Activated CD4-positive, alpha-beta T cell treated with anti-CD3 and anti-CD28 coated beads, Interleukin-2, amount 50 U/mL, for 4 hours (primary cell): Measurements from ENCODE around the gene C8B.

Source experiments
- DNase-seq, 2 experiments: peaks; one replicate each; pipeline ENCODE4 v3.0.0-alpha.2; 2020

Gene C8B

DNA sequence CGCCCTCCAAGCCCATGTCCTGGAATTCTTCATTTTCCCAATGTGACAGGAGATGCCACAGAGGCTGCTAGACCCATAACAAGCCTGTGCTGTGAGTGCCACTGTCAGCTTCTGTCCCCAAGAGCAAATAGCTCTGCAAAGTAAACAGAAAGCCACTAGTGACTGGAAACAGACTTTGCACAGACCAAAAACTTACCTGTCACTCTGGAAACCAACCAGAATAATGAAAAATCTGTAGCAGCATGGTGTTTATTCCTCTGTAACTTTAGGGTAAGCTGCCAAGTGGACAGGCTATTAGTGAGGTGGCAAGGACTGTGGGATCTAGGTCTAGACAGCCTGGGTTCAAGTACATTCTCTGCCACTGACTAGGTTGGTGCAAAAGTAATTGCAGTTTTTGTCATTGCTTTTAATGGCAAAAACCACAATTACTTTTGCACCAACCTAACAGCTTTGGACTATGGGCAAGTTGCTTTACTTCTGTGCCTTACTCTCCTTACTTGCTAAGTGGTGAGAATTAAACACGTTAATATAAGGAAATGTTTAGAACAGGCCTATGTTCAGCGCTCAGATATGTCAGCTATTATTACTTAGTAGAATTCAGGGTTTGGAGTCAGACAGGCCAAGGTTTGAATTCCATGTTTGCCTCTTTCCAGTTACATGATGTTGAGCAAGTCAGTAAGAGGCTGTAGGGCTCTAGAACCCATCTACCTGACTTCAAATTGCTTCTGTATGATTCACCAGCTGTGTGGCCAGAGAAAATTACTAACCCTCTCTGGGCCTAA lies at the start of gene C8B:
Gene C8B (minus strand): TSS at position 100 of the 782 bp plus-strand sequence. CDS start 67 bp downstream, at position 33.
- no peak for DNase-seq

DNA sequence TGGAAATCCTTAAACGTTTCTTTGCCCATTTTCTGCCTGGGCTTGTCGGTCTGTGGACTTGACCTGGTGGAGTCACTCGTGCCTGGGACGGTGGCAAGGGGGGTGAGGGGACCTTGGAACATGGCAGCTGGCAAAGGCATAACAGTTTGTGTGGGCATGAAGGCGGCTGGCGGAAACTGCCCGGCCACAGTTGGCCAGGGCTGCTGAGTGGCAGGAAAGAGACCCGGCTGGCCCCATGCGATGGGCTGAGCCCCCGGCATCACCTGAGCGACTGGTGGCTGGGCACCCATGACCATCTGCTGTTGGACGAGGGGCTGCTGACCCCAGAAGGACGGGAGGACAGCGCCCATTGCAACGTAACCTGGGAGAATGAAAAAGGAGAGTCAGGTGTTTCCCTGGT lies 49.3 kb upstream of the C8B start:
- DNase-seq: no peak

DNA sequence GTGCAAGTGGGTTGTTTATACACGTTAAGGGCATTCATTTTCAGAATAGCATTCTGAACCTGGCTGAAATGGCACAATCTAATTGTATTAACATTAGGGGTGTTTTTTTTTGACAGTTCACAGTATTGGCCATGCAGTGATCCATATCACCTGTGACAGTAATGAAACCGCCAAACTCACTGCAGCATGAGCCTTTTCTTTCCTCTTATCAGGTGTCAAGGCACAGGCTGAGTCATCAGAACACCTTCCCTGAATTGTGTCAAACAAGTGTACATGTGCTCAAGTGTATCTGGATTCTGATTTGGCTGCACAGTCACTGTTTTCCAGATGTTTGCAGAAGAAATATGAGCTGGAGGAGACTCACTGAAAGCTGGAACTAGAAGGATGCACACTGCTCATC lies 47.7 kb upstream of the C8B start:
- DNase-seq: no peak

DNA sequence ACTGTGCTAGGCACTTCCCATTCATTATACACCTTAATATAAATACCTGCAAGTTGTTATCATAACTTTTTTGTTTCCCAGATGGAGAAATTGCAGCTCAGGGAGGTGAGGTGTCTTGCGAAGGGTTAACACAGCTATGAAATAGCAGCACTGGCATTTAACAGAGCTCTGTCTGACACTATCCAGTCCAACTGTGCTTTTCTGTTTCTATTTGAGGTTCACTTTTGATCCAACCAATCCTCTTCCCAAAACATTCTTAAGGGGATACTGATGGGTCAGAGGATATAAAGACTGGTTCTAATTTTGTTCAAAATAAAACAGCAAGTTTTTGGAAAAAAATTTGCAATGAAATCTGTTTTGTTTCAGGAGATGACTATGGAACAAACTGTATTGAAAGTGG lies 46.5 kb upstream of the C8B start:
- no peak for DNase-seq

DNA sequence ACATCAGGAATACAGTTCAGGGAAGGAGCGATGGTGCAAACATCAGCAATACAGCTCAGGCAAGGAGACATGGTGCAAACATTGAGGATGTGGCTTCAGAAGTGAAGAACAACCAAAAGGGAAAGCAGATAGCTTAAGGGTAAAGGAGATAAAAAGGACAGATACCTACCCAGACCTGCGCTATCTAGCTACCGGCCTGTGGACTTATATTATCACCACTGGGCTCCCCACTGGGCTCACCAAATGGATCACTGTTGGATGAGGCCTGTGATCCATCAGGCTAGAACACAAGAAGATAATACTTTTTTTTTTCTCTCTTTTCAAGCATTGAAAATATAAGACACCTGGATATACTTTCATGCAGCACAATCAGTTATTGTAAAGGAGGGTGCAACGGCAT lies 44.7 kb upstream of the C8B start:
- DNase-seq: no peak

DNA sequence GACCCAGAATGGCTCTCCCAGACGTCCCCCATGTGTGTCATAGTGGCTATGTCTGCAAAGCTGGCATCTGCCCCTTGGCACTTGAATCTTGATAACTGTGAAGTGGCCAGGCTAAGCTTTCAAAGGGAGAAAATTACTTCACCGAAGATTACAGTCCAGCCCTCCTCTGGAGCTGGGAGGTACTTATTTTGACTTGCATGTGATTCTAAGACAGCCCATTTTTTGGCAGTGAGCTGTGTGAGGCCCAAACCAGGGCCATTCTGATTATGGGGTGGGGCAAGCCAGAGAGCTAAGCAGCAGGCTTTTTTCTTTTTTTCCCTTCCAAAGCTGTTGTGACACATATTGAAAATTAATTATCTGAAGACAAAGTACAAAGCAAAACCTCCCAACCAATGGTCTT lies 42.1 kb upstream of the C8B start:
- no peak for DNase-seq

DNA sequence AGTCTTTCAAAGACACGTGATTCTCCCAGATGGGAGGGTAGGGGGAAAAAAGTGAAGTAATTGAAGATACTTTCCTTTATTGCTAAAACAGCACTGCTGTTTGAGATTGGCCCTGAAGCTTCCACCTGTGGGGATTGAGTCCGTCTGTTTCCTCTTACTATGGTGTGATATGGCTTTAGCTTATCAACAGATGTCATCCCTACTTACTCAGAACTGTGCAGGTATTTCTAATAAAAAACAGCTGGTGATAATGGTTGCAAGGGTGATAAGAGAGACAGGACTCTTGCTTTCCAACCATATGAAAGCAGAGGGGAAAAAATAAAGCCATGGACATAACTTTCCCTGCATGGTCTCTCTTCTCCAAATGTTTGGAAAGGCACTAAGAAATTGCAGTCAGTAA lies 41.7 kb upstream of the C8B start:
- DNase-seq: no peak

DNA sequence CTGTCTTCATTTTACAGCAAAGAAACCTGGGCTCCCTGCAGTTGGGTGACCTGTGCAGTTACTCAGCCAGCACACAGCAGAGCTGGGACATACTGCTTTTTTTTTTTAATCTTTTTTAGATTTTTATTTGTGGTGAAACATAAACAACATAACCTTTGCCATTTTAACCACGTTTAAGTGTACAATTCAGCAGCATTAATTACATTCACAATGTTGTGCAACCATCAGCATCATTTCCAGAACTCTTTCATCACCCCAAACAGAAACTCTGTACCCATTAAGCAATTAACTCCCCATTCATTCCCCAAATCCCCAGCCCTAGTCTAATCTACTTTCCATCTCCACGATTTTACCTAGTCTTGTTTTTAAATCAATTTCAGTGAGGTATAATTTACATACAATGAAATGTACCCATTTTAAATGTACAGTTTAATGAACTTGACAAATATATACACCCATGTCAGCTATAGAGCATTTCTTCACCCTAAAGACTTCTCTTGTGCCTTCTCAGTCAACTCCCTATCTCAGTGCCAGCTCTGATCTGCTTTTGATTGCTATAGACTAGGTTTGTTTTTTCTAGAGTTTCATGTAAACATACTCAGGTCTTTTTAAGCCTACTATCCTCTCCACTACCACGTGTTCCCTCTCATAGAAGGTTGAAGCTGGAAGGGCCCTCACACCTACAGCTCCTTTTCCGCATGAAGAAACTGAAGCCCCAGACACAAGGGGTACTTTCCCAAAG lies 37.8 kb upstream of the C8B start:
- DNase-seq: no peak

DNA sequence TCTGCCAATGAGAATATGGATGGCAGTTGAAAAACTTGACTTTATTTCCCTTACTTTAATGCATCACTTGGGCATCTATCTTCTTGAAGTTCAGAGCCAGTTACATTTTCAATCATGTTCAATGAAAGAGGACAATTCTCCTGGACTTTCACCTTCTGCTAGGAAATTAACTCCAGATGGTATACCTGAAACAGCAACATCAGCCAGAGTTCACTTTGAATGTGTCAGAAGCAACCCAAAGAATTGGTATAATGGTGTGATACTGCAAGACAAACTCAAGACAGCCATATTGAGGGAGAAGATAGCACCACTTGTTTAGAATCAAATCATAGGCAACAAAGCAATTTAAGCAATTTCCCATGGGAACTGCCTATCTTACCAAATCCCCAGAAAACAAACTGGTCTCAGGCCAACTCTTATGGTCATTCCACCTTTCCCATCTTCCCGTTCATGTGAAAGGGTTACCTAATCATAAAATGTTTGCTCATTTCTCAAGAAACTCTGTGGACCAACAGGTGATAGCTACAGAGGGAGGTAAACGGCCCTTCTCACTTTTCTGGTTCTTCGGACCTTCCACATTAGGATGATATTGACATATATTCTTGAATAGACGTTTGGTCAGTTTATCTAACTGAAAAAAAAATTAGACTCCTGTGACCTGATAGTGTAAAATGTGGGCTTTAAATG lies 29.7 kb upstream of the C8B start:
- DNase-seq: no peak

DNA sequence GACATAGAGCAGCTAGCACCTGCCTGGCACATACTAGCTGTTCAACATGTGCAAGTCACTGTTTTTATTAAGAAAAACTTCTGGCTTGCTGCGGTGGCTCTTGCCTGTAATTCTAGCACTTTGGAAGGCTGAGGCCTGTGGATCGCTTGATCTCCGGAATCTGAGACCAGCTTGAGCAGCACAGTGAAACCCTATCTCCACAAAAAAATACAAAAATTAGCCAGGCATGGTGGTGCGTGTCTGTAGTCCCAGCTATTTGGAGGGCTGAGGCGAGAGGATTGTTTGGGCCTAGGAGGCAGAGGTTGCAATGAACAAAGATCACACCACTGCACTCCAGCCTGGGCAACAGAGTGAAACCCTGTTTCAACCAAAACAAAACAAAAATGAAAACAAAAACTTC lies 27.7 kb upstream of the C8B start:
- DNase-seq: no peak

DNA sequence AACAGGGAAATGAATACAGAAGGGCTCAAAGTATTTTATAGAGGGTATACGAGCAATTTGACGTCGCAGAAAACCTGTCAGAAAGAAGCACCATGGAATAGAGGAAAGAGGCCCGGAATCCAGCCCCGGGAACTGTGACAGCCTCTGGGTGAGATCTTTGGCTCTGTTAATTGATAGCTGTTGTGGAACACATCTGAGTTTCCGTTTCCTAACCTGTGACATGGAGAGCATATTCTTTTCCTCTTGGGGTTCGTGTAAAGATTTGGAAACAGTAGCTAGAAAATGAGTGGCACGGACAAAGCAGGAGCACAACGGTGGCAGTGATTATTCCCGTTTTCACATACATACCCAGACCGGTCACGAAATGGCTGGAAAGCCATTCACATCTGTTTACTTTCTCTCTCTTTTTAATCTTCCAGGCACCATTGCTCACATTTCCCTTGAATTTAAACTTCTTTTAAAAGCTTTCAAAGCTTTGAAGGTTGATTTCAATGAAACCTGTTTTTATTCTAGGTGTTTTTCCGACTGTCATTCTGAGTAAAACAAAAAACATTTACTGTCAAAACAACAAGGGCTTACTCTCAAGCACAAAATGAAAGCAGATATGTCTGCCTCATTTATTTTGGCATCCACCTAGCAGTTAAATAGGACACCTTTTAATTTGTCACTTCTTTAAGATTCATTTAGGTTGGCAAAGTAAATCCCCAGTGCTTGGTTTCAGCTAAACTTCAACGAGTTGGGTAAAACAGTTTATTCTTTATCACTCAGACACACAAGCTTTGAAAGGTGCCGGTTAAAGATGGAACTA lies 26.7 kb upstream of the C8B start:
- no peak for DNase-seq

DNA sequence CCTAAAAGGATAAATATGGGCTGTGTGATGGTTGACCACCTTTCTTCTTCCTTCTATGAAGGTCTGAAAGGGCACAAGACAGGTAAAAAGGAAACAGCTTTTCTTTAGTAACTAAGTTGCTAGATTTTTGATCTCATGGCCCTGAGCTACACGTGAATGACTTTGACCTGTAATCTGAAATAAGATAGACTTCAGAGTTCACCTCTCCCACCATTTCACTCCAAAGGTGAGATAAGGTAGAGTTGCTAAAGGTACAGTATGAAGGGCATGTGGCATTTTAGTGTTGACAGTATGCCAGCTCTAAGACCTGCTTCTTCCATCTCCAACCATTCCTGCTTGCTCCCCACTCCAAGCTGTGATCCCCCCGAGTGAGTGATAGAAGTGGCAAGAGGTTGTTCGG lies 25.8 kb upstream of the C8B start:
- no peak for DNase-seq

DNA sequence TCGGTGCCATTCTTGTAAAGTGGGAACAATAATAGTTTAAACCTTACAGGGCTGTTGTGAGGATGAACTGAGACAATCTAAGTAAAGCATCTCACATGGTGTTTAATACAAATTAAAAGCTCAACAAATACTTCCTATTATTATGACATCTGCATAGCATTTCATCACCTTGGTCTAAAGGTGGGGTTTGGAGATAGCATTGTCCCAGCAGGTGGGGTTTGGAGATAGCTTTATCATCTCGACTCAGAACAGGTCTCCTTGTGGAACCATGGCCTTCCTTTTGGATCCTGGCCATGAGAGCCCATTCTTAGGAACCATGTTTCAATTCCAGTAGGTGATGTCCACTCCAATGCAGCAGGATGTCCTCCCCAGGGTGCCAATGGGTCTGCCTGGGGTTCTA lies 20.6 kb upstream of the C8B start:
- no peak for DNase-seq

DNA sequence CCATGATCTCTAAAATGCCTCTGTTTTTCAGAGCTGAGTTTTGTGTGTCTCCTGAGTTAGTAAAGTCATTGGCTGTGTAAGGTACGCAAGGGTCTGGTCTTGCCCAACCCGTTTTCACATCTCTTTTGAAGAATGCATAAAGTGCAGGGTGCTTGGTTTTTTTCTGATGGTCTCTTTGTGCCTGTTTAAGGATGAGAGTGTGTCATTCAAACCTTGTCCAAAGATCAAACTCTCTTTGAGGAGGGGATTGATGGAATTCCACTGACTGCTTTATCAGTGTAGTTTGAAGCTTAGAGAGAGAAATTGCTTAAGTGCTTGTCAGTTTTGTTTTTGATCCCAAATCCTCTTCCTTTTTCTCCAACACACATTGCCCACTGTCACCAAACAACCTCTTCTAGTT lies 20.0 kb upstream of the C8B start:
- DNase-seq: no peak

DNA sequence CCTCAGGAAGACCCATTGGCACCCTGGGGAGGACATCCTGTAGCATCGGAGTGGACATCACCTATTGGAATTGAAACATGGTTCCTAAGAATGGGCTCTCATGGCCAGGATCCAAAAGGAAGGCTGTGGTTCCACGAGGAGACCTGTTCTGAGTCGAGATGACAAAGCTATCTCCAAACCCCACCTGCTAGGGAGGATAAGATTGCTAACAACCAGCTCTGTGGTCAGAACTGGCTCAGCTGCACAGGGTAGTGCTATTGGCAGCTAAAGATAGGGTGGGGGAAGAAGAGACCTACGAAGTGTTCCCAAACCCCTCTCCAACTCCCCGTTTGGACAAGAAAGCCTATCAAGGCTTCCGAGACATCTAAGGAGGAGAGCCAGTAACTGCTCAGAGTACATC lies 17.7 kb upstream of the C8B start:
- no peak for DNase-seq

DNA sequence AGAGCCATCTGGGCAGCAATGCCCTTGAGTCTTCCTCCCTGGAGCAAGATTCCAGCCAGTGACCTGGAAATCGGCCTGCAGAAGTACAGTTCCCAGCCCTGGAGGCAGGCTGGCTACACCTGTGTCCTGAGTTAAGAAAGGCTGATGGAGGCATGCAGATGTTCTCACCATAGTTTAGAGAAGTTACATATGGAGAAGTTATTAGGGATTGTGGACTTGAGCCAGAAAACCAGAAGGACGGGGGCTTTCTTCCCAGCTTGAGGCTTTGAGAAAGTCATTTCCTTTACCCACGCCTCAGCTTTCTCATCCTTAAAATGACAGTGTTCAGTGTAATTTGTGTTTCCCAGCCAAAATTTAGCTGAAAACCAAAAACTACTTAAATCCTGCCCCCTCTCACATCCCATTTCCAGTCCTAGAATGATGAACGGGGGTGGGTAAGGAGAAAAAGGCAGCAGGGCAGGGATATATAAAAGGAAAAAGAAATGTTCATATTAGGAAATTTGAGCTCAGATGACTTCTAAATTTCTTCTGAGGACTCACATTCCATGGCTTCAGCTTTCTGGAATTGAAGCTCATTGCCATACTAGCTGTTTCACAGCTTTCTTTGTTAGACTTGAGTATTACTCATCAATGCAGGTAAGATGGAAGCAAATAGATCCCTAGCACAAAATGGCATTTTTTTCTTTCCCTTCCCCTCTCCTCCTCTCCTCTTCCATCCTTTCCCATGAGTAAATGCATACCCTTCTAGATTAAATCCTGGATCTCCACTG lies 14.4 kb upstream of the C8B start:
- DNase-seq: no peak

DNA sequence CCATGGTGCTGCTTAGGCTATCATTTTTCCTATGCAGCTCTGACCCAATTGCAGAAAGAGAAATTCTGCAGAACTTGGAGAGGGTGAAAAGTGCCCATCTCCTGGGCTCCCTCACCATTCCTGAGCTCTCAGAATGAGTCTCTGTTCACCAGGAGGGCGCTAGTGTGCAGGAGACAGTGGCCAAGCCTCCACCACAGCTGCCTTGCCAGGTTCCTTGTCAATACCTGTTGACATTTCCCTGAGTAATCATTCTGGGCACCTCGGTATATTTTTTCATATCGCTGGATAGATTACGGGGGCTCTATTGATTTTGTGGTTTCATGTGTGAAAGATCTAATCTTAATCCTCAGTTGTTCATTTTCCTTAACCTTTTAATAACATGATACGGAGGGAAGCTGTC lies 13.0 kb upstream of the C8B start:
- no peak for DNase-seq

DNA sequence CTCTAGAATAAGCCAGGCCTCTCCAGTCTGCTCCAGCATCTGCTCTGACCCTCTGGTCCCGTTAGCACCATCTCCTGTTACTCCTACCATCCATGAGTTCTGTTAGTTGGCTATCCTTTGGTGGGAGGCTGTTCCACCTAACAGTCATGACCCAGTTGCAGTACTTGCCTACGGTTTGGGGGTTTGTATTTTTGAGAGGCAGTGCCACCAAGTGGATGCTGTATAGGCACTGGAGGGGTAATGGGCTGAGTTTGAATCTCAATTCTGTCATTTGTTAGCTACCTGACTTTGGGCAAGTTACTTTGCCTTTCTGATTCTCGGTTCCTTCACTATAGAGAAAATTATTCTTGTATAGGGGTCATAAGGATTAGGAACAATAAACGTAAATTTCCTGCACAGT lies 12.1 kb upstream of the C8B start:
- DNase-seq: no peak

DNA sequence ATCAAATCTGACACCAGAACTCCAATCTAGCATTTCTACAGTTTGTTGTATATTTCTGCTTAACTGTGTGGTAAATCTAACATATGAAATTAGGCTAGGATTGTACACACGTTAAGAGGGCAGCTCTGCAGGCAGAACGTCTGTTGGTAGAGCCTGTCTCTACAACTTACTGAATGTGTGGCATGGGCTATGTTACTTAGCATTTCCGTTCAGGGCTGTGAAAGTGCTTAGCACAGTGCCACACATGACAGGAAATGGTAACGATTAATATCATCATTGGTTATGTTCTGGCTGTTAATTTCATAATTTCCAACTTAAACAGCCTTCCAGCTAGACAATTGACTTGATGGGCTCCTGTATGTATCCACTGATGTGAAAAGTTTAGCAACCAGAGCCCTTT lies 9.6 kb upstream of the C8B start:
- no peak for DNase-seq

DNA sequence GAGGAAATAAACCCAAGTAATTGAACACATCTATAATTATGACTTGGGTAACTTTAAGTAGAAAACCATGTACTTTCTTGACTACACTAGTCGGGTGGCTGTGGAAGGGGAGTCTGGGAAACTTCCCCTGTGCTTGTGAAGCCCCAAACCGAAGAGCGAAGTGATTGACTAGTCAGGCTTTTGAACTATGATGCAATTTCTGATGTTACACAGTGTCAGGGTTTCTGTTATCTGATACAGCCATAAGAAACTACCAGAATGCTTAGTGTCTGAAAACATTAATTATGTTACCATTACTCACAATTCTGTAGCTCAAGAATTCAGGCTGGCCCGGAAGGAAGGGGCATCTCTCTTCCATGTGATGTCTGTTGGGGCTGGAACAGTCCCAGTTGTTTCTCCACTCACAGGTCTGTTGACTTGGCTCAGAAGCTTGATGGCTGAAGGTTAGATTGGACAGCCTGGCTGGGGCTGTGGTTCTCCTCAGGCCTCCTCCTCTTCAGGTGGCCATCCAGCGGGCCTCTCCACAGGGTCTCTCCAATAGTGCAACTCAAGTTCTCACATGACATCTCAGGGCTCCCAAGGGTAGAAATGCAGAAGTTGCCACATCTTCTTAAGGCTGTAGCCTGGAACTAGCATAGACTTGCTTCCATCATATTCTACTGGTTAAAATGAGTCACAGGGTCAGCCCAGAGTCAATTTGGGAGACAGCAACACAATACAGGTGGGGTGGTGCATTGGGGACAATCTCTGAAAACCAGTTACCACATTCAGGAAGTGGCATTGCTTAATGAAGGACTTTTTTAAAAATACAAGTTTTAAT lies 8.3 kb upstream of the C8B start:
- no peak for DNase-seq

DNA sequence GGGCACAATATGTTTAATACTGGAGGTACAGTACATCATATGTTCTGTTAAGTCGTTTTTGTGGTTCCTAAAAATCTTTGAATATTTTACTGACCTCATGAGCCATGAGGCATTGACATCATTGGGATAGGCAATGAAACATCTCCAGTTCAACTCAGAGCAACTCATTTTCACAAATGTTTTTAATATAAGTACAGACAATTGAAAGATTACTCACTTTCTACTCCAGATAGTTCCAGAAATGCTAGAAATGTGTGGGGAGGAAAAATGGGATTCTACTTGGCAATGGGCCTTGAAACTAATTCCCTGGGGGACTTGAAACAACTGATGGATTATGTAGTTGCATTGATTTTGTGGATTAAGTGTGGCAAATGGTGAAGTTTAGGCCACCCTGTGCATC lies 7.2 kb upstream of the C8B start:
- DNase-seq: no peak

DNA sequence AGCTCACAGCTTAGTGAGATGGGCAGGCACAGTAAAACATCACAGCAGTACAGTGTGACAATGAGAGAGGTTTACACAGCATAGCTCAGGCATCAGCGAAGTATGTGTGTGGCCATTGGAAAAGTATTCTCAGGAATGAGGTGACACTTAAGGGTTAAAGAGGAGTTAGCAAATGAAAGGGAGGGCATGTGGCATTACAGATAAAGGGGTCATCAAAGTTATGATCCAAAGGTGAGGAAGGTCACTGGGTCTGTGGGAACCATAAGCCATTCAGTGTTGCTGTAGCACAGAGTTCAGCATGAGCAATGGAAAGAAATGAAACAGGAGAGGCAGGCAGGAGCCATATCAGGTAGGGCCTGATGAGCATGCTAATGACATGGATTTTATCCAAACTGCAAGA lies 4.5 kb upstream of the C8B start:
- DNase-seq: no peak
